ENCODE data around the gene RABEP1. TPM values are rescaled to one million over a fixed set of nuclear protein-coding genes. Genes with fewer than 3 reads are reported as not detected.

RABEP1 gene
- total and polyA plus RNA-seq, 9 of the 15 experiments (the other 6 are each of a cell fraction or from before 2014, with no cell fraction given): 8.2 to 38.9 (median 30.3) TPM

DNA sequence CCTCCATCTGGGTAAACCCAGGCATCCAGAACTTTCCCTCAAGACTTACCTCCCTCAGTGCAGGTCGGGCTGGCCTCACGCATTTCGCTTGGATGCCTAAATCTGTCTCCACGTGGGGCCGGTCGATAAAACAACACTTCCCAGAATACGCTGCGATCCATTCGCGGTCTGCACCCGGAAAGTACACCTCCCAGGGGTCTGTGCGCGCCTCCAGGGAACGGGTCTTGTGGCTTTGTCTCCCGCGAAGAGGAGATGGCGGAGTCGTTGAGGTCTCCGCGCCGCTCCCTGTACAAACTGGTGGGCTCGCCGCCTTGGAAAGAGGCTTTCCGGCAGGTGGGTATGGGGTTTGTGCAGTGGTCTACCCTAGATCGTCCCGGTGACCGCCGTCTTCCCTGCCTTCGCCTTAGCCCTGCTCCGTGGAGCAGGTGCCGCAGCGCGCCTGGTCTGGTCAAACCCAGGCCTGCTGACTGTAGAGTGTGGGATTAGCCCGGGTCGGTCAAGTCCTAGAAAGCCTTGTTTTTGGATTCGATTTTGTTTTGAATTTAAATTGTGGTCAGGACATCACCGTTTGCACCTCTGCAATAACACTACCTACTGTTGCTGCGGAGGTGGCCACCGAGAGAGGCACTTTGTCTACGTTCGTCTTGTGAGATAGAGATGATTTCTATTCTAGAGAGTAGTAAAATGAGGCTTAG lies 138.0 kb downstream of the RABEP1 start, which contains the start of gene RPAIN (continued):
- TF ChIP-seq, protein P1, sequence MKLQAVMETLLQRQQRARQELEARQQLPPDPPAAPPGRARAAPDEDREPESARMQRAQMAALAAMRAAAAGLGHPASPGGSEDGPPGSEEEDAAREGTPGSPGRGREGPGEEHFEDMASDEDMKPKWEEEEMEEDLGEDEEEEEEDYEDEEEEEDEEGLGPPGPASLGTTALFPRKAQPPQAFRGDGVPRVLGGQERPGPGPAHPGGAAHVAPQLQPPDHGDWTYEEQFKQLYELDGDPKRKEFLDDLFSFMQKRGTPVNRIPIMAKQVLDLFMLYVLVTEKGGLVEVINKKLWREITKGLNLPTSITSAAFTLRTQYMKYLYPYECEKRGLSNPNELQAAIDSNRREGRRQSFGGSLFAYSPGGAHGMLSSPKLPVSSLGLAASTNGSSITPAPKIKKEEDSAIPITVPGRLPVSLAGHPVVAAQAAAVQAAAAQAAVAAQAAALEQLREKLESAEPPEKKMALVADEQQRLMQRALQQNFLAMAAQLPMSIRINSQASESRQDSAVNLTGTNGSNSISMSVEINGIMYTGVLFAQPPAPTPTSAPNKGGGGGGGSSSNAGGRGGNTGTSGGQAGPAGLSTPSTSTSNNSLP (IDR thresholded peaks at IDR 0.05; ENCODE audit: borderline replicate concordance, low read depth, low read length): no peak
- 0 out of 2 replicates have a peak, but pooled peaks have one; percentile 73 for TF ChIP-seq TFAP4 (CRISPR knock-in tag; IDR thresholded peaks at IDR 0.05; ENCODE audit: borderline replicate concordance)
- peak; percentile 3; the same call in 1 of the 2 replicates for TF ChIP-seq ZNF766 (CRISPR knock-in tag; conservative IDR thresholded peaks at IDR 0.05)
- peak; percentile 84 for TF ChIP-seq NKRF (IDR thresholded peaks at IDR 0.05; ENCODE audit: borderline replicate concordance)
- no peak for TF ChIP-seq GATA2 (CRISPR knock-in tag; IDR thresholded peaks at IDR 0.05)
- peak; percentile 63 for TF ChIP-seq L3MBTL2 (IDR thresholded peaks at IDR 0.05)
- no peak for TF ChIP-seq HLTF (IDR thresholded peaks at IDR 0.05)
- no peak for TF ChIP-seq ZNF324 (CRISPR knock-in tag; IDR thresholded peaks at IDR 0.05)
- no peak for TF ChIP-seq MEIS2 (IDR thresholded peaks at IDR 0.05; ENCODE audit: partially characterized antibody)
- TF ChIP-seq SIN3A (IDR thresholded peaks at IDR 0.05; ENCODE audit: borderline replicate concordance in 2 of 2, control insufficient read depth in 1 of 2, low read depth in 2 of 2, low read length in 2 of 2): peak; percentile 76 to 90; a peak in 2 of 4 replicates
- no peak for TF ChIP-seq SMARCA4 (IDR thresholded peaks at IDR 0.05)
- peak; percentile 21; the same call in 1 of the 2 replicates for TF ChIP-seq PML (IDR thresholded peaks at IDR 0.05; ENCODE audit: low read length)
- no peak for TF ChIP-seq ZNF121 (CRISPR knock-in tag; conservative IDR thresholded peaks at IDR 0.05)
- no peak for TF ChIP-seq ZC3H11A (IDR thresholded peaks at IDR 0.05; ENCODE audit: low read depth, low read length)
- no peak for TF ChIP-seq PBX2 (CRISPR knock-in tag; IDR thresholded peaks at IDR 0.05; ENCODE audit: low read depth)
- TF ChIP-seq PBX2 (tag; conservative IDR thresholded peaks at IDR 0.05; ENCODE audit: low read depth): no peak
- TF ChIP-seq KLF16 (IDR thresholded peaks at IDR 0.05): no peak
- TF ChIP-seq YY1 (IDR thresholded peaks at IDR 0.05; ENCODE audit: borderline replicate concordance in 1 of 3, control insufficient read depth in 1 of 3, extremely low read depth in 1 of 3, insufficient read depth in 3 of 3, insufficient read length in 1 of 3, insufficient replicate concordance in 2 of 3, low read depth in 1 of 3, low read length in 2 of 3): peak in 2 of 3 experiments; percentile 55 to 63
- peak; percentile 8 for TF ChIP-seq HNRNPLL (IDR thresholded peaks at IDR 0.05; ENCODE audit: low read depth, low read length, poor library complexity, severe bottlenecking)
- no peak for TF ChIP-seq U2AF2 (optimal IDR thresholded peaks at IDR 0.05; ENCODE audit: low read depth, low read length)

Data from K562 (cell line).